HCT116 (cell line): ENCODE data around the gene FHL3. TPM values are rescaled to one million over a fixed set of nuclear protein-coding genes. Genes with fewer than 3 reads are reported as not detected.
"Not testable (repeated sequence)": the region's sequence is repeated elsewhere in the genome, so short reads cannot be mapped to it uniquely, and the experiment has no call there.

Source experiments
- ATAC-seq: fragments of 200-7000 bp; cut with Tn5 transposase; 2 replicates; pipeline ENCODE4 v1.9.1; 2020; ENCODE audit warnings: mild to moderate bottlenecking, moderate library complexity
- BruUV-seq: library from RNA; stranded (reverse); fragments of 400-500 nt; replicated peaks from 2 replicates; lab custom pipeline; 2021; lab: Mats Ljungman, UMichigan
- CTCF ChIA-PET: fragments of 300-600 bp; sonication (Branson Sonifier 250); formaldehyde crosslinking; loops from one replicate; lab custom pipeline; 2021; ENCODE audit warnings: antibody characterized with exemption; lab: Charles Lee
- POLR2A ChIA-PET: fragments of 300-600, 350-600 bp; sonication (Branson Sonifier 250); formaldehyde crosslinking; loops from one replicate; lab custom pipeline; 2021; ENCODE audit warnings: antibody characterized with exemption; lab: Charles Lee
- RAD21 ChIA-PET, 2 experiments: fragments of 300-600 bp; sonication (Branson Sonifier 250); formaldehyde crosslinking; loops; one replicate each; lab custom pipeline; 2023; ENCODE audit warnings: low total read pairs in 2 of 2; ENCODE audit not compliant: uncharacterized antibody in 2 of 2, unreplicated experiment in 2 of 2, low non-redundant PET in 1 of 2; lab: Charles Lee
- DNase-seq: peaks from one replicate; pipeline ENCODE4 v3.0.0-alpha.2; 2010; ENCODE audit warnings: low read depth, low spot score
- H2AFZ ChIP-seq: fragments of 200-600 bp; shearing (Covaris generic), sonication (generic); 2 replicates; pipeline ENCODE4 v1.6.1; 2017; ENCODE audit warnings: low read depth, mixed run types, mixed read lengths, antibody characterized with exemption, low read length; ENCODE audit not compliant: poor library complexity, severe bottlenecking
- H3K27ac ChIP-seq: 2 replicates; pipeline ENCODE4 v1.5.1; 2012; ENCODE audit warnings: low read depth, low read length
- H3K27me3 ChIP-seq: fragments of 200-600 bp; sonication (generic); 2 replicates; pipeline ENCODE4 v1.6.1; 2016; ENCODE audit warnings: mixed run types, low read length, mixed read lengths; ENCODE audit not compliant: insufficient read depth
- H3K36me3 ChIP-seq, 2 experiments: fragments of 200-500 bp in 1 of 2; fragments of 200-600 bp in 1 of 2; sonication (Bioruptor generic) in 1 of 2; sonication (generic) in 1 of 2; 2 replicates each; pipeline versions ENCODE4 v1.5.1 to v1.6.1; 2014 to 2016; ENCODE audit warnings: low read length in 2 of 2, inconsistent platforms in 1 of 2, mixed read lengths in 1 of 2, mixed run types in 1 of 2; ENCODE audit not compliant: insufficient read depth in 2 of 2, control insufficient read depth in 1 of 2
- H3K4me1 ChIP-seq, 2 experiments: fragments of 200-600 bp in 1 of 2; sonication (generic) in 1 of 2; 2 replicates each; pipeline versions ENCODE4 v1.5.1 to v1.6.1; 2012 to 2017; ENCODE audit warnings: low read length in 2 of 2, inconsistent platforms in 1 of 2, mild to moderate bottlenecking in 1 of 2, mixed read lengths in 1 of 2, mixed run types in 1 of 2, moderate library complexity in 1 of 2; ENCODE audit not compliant: insufficient read depth in 2 of 2, control insufficient read depth in 1 of 2
- H3K4me2 ChIP-seq: fragments of 200-600 bp; sonication (generic); 2 replicates; pipeline ENCODE4 v1.6.1; 2017; ENCODE audit warnings: mixed run types, low read length, mixed read lengths
- H3K4me3 ChIP-seq, 2 experiments: fragments of 200-600 bp in 1 of 2; sonication (generic) in 1 of 2; replicated peaks in 1 of 2; 2 replicates each; pipeline ENCODE4 v1.5.1; 2011 to 2016; ENCODE audit warnings: low read length in 2 of 2, control low read depth in 1 of 2, low read depth in 1 of 2, mild to moderate bottlenecking in 1 of 2, mixed read lengths in 1 of 2, mixed run types in 1 of 2
- H3K79me2 ChIP-seq: fragments of 200-600 bp; sonication (generic); 2 replicates; pipeline ENCODE4 v1.6.1; 2017; ENCODE audit warnings: mild to moderate bottlenecking, mixed run types, low read length, moderate library complexity, mixed read lengths; ENCODE audit not compliant: insufficient read depth
- H3K9ac ChIP-seq: fragments of 200-600 bp; sonication (generic); 2 replicates; pipeline ENCODE4 v1.6.1; 2016; ENCODE audit warnings: low read length, mixed read lengths
- H3K9me2 ChIP-seq: fragments of 200-600 bp; sonication (generic), shearing (Covaris generic); 2 replicates; pipeline ENCODE4 v1.6.1; 2017; ENCODE audit warnings: mixed run types, mild to moderate bottlenecking, moderate library complexity; ENCODE audit not compliant: insufficient read depth
- H3K9me3 ChIP-seq, 2 experiments: fragments of 200-500 bp in 1 of 2; fragments of 200-600 bp in 1 of 2; sonication (Bioruptor generic) in 1 of 2; sonication (generic) in 1 of 2; 2 replicates each; pipeline ENCODE4 v1.6.1; 2014 to 2017; ENCODE audit warnings: low read length in 2 of 2, mixed read lengths in 2 of 2, inconsistent platforms in 1 of 2, low read depth in 1 of 2, mild to moderate bottlenecking in 1 of 2, mixed run types in 1 of 2, moderate library complexity in 1 of 2; ENCODE audit not compliant: control insufficient read depth in 1 of 2, insufficient read depth in 1 of 2
- H4K20me1 ChIP-seq: fragments of 200-600 bp; sonication (generic), shearing (Covaris generic); 2 replicates; pipeline ENCODE4 v1.6.1; 2017; ENCODE audit warnings: mixed run types, mild to moderate bottlenecking, moderate library complexity; ENCODE audit not compliant: insufficient read depth
- CBX3 ChIP-seq: IDR thresholded peaks from 2 replicates; pipeline ENCODE4 v1.6.1; 2012; ENCODE audit warnings: low read depth
- CEBPB ChIP-seq: IDR thresholded peaks from 2 replicates; pipeline ENCODE4 v1.6.1; 2012; ENCODE audit warnings: low read depth
- EGR1 ChIP-seq: IDR thresholded peaks from 2 replicates; pipeline ENCODE4 v1.6.1; 2012; ENCODE audit warnings: low read depth
- EZH2phosphoT487 ChIP-seq: fragments of 200-600 bp; IDR thresholded peaks from 2 replicates; pipeline ENCODE4 v1.6.1; 2018; ENCODE audit warnings: antibody characterized with exemption, borderline replicate concordance
- RAD21 ChIP-seq: IDR thresholded peaks from 2 replicates; pipeline ENCODE4 v1.6.1; 2012; ENCODE audit warnings: low read depth, mild to moderate bottlenecking
- SRF ChIP-seq: IDR thresholded peaks from 2 replicates; pipeline ENCODE4 v1.6.1; 2012; ENCODE audit warnings: low read depth
- TCF7L2 ChIP-seq: IDR thresholded peaks from 2 replicates; pipeline ENCODE4 v1.7.0; 2011; ENCODE audit warnings: borderline replicate concordance, inconsistent platforms; ENCODE audit not compliant: insufficient read depth, insufficient read length; ENCODE audit errors: extremely low read depth
- ZNF274 ChIP-seq: fragments of 200-500 bp; sonication (Bioruptor generic); IDR thresholded peaks from 2 replicates; pipeline ENCODE4 v1.6.1; 2014; ENCODE audit warnings: mild to moderate bottlenecking, low read depth, low read length, inconsistent platforms
- intact Hi-C: fragments of 100-400 bp; cut with micrococcal nuclease; formaldehyde crosslinking; loops from 2 replicates; pipeline ENCODE4 v1.10.0; 2022
- total RNA-seq: library from RNA; stranded (reverse); gene quantifications from one replicate; pipeline ENCODE4 v1.2.1, GENCODE V29; 2021; ENCODE audit not compliant: unreplicated experiment
- TF ChIP-seq, protein P1 (sequence below), 3 experiments: fragments of 200-600 bp in 1 of 3; sonication (generic) in 1 of 3; IDR thresholded peaks in 2 of 3; conservative IDR thresholded peaks in 1 of 3; 2 replicates each; pipeline ENCODE4 v1.5.1; 2012 to 2017; ENCODE audit warnings: low read depth in 2 of 3, low read length in 2 of 3, antibody characterized with exemption in 1 of 3, borderline replicate concordance in 1 of 3, control low read depth in 1 of 3, mild to moderate bottlenecking in 1 of 3, mixed read lengths in 1 of 3, mixed run types in 1 of 3, moderate library complexity in 1 of 3; ENCODE audit not compliant: insufficient read depth in 1 of 3
- TF ChIP-seq, protein P2 (sequence below): IDR thresholded peaks from 2 replicates; pipeline ENCODE4 v1.6.1; 2012; ENCODE audit warnings: low read depth
- TF ChIP-seq, protein P3 (sequence below): IDR thresholded peaks from 2 replicates; pipeline ENCODE4 v1.6.1; 2012

FHL3 gene
- total RNA-seq, 1 experiment from 2014 or later = 22.5 TPM

DNA sequence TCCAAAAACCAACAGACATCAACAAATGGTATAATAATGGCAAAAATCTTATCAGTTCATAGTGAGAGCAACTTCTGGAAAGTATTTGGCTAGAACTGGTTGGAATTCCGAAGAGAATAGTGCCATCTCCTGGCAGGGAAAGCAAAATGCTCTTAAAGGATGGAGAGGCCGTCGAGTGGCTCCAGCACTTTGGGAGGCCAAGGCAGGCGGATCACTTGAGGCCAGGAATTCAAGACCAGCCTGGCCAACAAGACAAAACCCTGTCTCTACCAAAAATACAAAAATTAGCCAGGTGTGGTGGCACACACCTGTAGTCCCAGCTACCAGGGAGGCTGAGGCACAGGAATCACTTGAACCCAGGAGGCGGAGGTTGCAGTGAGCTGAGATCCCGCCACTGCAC lies 30.2 kb downstream of the FHL3 start:
- BruUV-seq, H3K4me2 ChIP-seq, H3K9ac ChIP-seq, H3K4me3 ChIP-seq, H3K9me3 ChIP-seq, H3K79me2 ChIP-seq, CTCF ChIA-PET, DNase-seq, H2AFZ ChIP-seq, RAD21 ChIA-PET, H3K27me3 ChIP-seq, H3K27ac ChIP-seq, H4K20me1 ChIP-seq, POLR2A ChIA-PET, H3K4me1 ChIP-seq, H3K9me2 ChIP-seq: not testable (repeated sequence)
- intact Hi-C loops = loop anchor here (1.0 to 10.0 kb wide), 3 partner anchors 85 to 410 kb away; no protein-coding TSS in a partner anchor
- peaks cover 42% of the 10 kb centered on the region in 2 experiments for H3K36me3 ChIP-seq
- ATAC-seq = peak; percentile 85
- TF ChIP-seq EGR1 (0 out of 2 replicates have a peak, but pooled peaks have one; percentile 10), CBX3 (0 out of 2 replicates have a peak, but pooled peaks have one; percentile 27), RAD21 (peak; percentile 83)
- TF ChIP-seq, protein P1, sequence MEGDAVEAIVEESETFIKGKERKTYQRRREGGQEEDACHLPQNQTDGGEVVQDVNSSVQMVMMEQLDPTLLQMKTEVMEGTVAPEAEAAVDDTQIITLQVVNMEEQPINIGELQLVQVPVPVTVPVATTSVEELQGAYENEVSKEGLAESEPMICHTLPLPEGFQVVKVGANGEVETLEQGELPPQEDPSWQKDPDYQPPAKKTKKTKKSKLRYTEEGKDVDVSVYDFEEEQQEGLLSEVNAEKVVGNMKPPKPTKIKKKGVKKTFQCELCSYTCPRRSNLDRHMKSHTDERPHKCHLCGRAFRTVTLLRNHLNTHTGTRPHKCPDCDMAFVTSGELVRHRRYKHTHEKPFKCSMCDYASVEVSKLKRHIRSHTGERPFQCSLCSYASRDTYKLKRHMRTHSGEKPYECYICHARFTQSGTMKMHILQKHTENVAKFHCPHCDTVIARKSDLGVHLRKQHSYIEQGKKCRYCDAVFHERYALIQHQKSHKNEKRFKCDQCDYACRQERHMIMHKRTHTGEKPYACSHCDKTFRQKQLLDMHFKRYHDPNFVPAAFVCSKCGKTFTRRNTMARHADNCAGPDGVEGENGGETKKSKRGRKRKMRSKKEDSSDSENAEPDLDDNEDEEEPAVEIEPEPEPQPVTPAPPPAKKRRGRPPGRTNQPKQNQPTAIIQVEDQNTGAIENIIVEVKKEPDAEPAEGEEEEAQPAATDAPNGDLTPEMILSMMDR (IDR thresholded peaks at IDR 0.05 in 2 of 3, conservative IDR thresholded peaks at IDR 0.05 in 1 of 3; ENCODE audit: borderline replicate concordance in 1 of 3, insufficient read depth in 1 of 3, low read depth in 2 of 3, low read length in 2 of 3) = peak; percentile 59 to 68 (median 65); a peak in 5 of 6 replicates

DNA sequence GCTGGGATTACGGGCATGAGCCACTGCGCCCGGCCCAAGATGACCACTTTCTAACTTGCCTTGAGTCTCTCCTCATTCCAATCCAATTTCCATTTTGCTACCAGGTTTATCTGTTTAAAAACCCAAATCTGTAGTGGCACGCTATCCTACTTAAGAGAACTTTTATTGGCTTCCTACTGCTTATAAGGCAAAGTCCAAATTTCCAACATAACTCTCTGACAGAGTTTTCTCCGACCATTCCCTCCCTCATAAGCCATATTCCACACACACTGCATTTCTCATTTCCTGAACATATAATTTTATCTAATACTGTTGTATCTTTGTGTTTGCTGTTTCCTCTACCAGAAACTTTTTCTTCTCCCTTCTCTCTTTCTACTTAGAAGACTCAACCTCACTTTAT lies 30.7 kb downstream of the FHL3 start:
- Histone ChIP-seq H3K9ac (no peak overlapping the region), H3K9me2 (no peaks in the 10 kb centered on the region), H3K4me1 (no peaks in the 10 kb centered on the region), H3K27ac (no peak overlapping the region), H3K79me2 (peaks cover 9% of the 10 kb centered on the region), H4K20me1 (no peaks in the 10 kb centered on the region), H3K36me3 (peaks cover 37 to 40% of the 10 kb centered on the region in 2 experiments), H3K4me2 (no peak overlapping the region), H2AFZ (no peak overlapping the region), H3K9me3 (no peaks in the 10 kb centered on the region), H3K4me3 (no peak overlapping the region), H3K27me3 (no peaks in the 10 kb centered on the region)
- ATAC-seq = no peak
- ChIA-PET RAD21 (no interaction called here), CTCF (no interaction called here), POLR2A (no interaction called here)
- DNase-seq = no peak
- intact Hi-C loops = loop anchor here (10.0 kb wide), 1 partner anchor 410 kb away; no protein-coding TSS in a partner anchor
- no TSS peak for BruUV-seq
- TF ChIP-seq, protein P1 (IDR thresholded peaks at IDR 0.05 in 2 of 3, conservative IDR thresholded peaks at IDR 0.05 in 1 of 3; ENCODE audit: borderline replicate concordance in 1 of 3, insufficient read depth in 1 of 3, low read depth in 2 of 3, low read length in 2 of 3) = no peak
- no peak for TF ChIP-seq TCF7L2
- TF ChIP-seq ZNF274 = no peak
- TF ChIP-seq, protein P2, sequence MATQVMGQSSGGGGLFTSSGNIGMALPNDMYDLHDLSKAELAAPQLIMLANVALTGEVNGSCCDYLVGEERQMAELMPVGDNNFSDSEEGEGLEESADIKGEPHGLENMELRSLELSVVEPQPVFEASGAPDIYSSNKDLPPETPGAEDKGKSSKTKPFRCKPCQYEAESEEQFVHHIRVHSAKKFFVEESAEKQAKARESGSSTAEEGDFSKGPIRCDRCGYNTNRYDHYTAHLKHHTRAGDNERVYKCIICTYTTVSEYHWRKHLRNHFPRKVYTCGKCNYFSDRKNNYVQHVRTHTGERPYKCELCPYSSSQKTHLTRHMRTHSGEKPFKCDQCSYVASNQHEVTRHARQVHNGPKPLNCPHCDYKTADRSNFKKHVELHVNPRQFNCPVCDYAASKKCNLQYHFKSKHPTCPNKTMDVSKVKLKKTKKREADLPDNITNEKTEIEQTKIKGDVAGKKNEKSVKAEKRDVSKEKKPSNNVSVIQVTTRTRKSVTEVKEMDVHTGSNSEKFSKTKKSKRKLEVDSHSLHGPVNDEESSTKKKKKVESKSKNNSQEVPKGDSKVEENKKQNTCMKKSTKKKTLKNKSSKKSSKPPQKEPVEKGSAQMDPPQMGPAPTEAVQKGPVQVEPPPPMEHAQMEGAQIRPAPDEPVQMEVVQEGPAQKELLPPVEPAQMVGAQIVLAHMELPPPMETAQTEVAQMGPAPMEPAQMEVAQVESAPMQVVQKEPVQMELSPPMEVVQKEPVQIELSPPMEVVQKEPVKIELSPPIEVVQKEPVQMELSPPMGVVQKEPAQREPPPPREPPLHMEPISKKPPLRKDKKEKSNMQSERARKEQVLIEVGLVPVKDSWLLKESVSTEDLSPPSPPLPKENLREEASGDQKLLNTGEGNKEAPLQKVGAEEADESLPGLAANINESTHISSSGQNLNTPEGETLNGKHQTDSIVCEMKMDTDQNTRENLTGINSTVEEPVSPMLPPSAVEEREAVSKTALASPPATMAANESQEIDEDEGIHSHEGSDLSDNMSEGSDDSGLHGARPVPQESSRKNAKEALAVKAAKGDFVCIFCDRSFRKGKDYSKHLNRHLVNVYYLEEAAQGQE = no peak
- TF ChIP-seq CEBPB = no peak
- TF ChIP-seq, protein P3, sequence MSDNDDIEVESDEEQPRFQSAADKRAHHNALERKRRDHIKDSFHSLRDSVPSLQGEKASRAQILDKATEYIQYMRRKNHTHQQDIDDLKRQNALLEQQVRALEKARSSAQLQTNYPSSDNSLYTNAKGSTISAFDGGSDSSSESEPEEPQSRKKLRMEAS = no peak
- TF ChIP-seq SRF = no peak
- no peak for TF ChIP-seq EGR1
- TF ChIP-seq EZH2phosphoT487 = no peak
